DMS79 treated with DMSO at 0.1 percent for 48 hours (cell line): ENCODE data around the gene STARD13.

ENCODE experiments used
- DNase-seq: peaks from one replicate; lab custom pipeline; 2025; lab: John Stamatoyannopoulos, UW

The STARD13 gene

GRCh38 chr13:33147832-33148231 lies 137.7 kb downstream of the STARD13 start:
- no peak for DNase-seq

- no peak for DNase-seq
These were observed 138.5 kb downstream of the STARD13 start for GRCh38 chr13:33146843-33147611.

DNA sequence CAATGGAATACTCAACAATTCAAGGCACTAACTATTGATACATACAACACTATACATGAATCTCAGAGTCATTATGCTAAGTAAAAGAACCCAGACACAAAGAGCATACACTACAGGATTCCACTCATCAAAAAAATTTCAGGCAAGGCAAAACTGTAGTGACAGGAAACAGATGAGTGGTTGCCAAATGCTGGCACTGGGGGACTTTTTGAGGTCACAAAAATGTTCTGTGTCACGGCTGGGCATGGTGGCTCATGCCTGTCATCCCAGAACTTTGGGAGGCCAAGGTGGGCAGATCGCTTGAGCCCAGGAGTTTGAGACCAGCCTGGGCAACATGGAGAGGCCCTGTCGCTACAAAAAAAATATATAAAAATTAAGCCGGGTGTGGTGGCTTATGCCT lies 139.9 kb downstream of the STARD13 start:
- no peak for DNase-seq

DNA sequence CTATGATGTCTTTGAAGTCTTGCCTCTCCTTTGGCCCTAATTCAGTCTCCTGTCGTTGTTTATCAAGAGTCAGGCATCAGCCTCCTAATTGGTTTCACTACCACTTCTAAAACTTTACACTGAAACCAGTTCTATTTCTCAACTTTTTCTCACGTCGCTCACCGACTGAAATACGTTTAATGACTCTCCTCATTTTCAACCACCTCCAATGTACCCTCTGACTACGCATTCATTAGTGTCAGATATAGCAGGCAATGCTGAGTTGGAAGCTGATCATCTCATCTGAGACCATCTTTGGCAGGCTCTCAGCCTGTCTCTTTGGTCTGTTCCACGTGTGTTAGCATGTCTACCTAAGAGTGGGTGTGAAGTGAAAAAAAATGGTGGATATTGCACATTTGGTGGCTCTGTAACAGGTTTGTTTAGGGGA lies 141.2 kb downstream of the STARD13 start:
- no peak for DNase-seq

- DNase-seq, result no peak
These were observed 145.6 kb downstream of the STARD13 start for GRCh38 chr13:33139780-33140535.

GRCh38 chr13:33139184-33139583 lies 146.4 kb downstream of the STARD13 start:
- DNase-seq, result peak; percentile 72

- peak; percentile 81 for DNase-seq
These were observed 147.1 kb downstream of the STARD13 start for GRCh38 chr13:33138441-33138840.

- DNase-seq, result no peak
These were observed 147.8 kb downstream of the STARD13 start for GRCh38 chr13:33137721-33138120.

DNA sequence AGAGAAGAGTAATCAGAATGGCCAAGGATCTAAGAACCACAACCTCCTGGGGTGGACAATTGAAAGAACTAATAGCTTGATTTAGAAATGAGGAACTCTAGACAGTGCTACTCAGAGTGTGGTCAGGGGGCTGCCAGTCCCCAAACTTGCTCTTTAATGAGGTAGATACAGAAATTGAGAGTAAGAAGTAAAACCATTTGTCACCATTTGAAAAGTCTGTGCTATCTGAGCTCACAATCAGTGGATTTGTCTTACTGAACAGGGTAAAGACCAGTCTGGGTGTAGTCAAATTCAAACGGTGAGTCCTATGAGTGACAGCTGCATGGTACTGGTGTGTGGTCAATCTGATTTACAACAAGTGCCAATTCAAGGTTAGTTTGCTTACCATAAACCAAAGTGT lies 150.5 kb downstream of the STARD13 start:
- DNase-seq, result no peak

DNA sequence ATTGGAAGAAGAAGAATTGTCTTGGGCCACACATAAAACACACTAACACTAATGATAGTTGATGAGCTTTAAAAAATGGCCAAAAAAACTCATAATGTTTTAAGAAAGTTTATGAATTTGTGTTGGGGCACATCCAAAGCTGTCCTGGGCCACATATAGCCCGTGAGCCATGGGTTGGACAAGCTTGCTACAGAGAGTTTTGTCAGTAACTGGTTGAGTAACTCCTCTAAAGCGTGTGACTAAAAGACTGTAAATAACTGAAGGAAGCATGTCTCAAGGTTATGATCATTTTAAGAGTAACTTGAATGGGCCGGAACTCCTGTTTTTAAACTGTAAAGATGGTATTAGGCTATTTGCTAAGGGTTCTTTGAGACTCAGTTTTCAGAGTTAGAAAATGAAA lies 151.3 kb downstream of the STARD13 start:
- DNase-seq, result no peak

- DNase-seq, result no peak
These were observed 152.7 kb downstream of the STARD13 start for GRCh38 chr13:33132644-33133440.

GRCh38 chr13:33129886-33130285 lies 155.7 kb downstream of the STARD13 start:
- DNase-seq, result no peak

DNA sequence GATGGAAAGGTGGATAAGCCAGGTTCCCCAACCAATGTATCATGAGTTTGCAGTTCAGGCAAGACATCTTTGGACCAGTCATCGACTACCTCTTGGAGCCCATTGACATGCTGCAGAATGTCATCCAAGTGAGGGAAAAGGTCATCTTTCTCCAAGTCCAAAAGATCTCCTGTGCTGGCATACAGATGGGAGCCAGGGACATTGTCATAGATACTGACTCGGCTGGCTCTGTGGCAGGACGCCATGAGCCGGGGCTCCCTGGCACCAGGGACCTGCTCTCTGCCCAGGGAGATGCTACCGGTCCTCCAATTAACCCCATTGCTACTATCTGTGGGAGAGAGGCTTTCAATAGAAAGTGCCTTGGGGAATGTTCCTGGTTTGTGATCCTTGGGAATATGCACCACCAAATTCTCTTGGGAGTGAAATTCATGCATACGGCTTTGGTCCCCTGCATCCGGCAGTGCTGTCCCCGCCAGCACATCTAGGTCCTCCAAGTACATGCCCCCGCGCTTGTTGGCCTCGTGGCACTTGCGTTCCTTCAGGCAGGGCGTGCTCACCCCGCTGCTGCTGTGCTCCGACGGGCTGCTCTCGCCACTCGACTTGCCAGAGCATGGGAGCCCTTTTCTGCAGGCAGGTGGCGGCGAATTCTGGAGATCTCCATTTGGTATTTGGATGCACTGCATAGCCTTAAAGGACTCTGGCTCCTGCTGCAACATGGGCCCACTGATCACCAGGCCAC lies 156.3 kb downstream of the STARD13 start:
- DNase-seq, result no peak

DNA sequence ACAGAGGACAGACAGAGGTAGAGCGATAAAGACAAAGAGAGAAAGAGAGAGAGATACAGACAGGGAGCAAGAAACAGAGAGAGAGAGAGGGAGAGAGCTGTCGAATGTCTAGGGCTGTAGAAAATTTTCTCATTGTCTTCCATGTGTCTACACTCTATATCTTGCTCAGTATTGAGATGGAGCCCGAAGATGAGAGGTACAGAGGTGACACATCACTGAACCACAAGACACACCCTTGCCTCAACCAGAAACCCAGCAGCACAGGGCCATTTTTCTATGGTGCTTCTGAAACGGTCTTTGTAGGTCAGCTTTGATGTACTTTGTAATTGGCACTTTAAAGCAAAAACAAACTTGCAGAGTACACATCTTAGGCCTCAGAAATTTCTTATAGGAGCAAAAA lies 157.4 kb downstream of the STARD13 start:
- DNase-seq, result no peak

DNA sequence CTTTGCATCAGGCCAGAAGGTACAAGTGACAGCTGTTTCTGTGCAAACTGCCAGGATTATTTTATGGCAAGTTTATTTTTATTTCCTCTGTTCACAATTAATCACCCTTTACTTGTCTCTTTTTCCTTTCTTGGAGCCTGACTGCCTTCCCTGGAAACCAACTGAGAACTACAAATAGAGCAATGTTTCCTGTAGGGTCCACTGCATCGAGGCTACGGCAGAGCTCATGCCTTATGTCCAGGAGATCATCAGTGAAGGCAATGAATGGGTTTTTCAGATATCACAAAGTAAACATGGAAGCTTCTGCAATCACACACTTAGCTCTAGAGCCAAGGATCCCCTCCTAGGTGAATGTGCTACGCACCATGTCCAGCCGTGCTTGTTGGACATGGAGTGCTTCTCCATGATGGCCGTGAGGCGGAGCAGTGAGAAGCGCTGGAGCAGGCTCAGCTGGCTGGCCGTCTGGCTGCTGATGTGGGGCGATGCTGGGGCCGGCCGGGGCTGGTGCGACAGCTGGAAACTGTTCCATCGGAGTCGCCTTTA lies 158.5 kb downstream of the STARD13 start:
- DNase-seq, result peak; percentile 42

DNA sequence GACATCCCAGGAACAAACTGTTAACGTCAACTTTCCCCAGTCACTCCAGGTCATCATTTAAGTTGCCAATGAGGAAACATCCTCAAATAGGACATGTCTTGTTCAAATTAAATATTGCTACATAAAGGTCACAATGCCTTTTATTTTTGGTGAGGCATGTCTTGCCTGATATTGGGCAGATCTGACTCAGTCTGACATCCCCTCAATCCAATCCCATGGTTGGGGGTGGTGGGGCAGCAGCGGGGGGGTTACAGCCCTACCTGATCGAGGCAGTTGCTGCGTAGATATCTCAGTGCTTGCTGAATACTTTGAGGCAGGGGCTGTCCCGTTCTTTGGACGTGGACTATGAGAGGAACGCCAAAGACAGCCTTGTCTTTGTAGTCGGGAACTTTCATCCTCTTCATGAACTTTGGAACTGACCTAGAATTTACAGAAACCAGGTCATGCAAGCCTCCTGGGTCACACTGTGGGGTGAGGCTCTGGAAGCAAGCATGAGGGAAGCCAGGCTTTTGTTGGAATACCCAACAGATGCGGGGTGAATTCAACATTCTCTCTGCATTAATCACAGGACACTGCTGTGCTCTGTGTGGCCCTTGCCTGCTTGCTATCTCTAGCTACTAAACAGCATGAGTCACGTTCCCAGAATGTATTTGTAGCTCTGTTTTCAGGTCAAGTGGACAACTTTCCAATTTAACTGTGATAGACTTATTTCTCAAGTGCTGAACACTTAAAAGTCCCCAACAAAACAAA lies 159.6 kb downstream of the STARD13 start:
- DNase-seq, result peak; percentile 40

DNA sequence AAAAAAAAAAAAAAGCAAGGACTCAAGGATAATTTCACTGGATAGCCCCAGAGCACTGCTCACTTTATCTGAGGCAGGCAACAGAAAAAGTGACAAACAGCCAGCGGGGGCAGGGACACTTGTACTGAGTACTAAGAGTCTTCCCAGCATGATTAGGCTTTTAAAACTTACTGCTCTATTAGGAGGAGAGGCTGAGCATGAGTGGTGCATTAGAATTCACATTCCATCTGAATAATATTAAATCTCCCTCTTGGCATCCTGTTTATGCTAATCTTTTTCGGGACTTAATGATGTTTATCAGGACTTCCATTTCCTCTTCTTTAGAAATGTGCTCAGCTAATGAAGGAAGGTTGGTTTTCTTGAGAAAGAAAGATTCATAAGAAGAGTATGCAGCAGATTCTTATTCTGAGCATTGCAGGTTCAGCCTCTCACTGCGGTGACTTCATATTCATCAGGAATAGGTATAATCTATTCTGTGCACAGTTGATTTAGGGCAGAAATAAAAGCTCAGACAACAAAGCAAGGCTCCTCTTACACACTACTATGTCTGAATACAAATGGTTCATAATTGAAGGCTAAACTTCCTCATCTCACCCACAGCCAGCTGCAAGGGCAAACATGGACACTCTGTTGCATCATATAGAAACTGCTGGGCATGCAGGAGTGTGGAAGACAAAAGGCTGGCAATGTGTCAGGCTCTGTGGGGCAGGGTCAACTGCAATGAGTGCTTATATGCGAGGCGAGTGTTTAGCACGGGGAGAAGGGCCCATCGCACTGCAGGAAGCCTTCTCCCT lies 162.3 kb downstream of the STARD13 start:
- DNase-seq, result peak; percentile 39

DNA sequence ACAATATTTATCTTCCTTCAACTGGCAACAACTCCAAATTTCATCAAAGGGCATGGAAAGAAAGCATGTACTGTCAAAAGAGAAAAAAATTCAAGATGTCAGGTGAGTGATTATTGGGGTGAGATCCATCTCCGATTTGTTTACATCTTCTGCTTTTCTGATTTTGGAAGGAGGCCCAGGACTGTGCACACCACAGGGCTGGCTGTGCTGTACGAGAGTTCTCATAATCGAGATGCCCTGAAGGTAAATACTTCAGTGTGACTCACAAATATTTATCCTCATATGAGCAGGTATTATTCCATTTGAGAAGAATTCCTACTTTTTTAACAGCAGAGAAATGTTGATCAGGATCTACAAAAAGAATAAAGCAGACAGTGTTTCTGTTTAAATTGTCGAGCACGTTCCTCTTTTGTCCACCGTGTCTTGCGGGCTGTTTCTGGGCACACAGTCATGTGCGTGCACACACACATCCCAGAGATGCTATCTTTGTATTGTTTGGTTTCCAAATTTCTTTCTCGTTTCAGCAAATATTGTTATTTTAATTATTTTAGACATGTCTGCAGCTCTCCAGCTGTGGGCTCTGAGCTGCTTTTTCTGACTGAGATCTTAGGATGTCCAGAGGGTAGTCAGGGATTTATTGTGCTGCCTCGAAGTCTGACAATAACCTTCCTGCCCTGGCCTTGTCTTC lies 165.6 kb downstream of the STARD13 start:
- peak; percentile 31 for DNase-seq

- peak; percentile 77 for DNase-seq
These were observed 166.4 kb downstream of the STARD13 start for GRCh38 chr13:33119022-33119781.
